ENCODE data around the gene MAST4. TPM values are rescaled to one million over a fixed set of nuclear protein-coding genes. Genes with fewer than 3 reads are reported as not detected.

MAST4 gene
- total and polyA plus RNA-seq, 2 donors from 2014 or later, result 27.3 to 31.4 TPM

GRCh38 chr5:66818304-66818934, 222.2 kb downstream of the MAST4 start:
- Histone ChIP-seq H3K36me3 (ENCODE audit: control insufficient read depth in 2 of 3, insufficient read depth in 3 of 3, low read length in 3 of 3) (no peaks in the 10 kb centered on the region), H3K9me3 (ENCODE audit: control insufficient read depth in 2 of 3, insufficient read depth in 1 of 3, low read length in 3 of 3) (no peaks in the 10 kb centered on the region), H3K4me1 (ENCODE audit: control insufficient read depth in 2 of 3, insufficient read depth in 2 of 3, low read depth in 1 of 3, low read length in 3 of 3) (no peaks in the 10 kb centered on the region), H3K4me3 (ENCODE audit: low read length in 3 of 3) (no peak overlapping the region), H3K27ac (ENCODE audit: low read depth in 2 of 2, low read length in 2 of 2) (no peak overlapping the region), H3K27me3 (ENCODE audit: control insufficient read depth, insufficient read depth, low read length) (no peaks in the 10 kb centered on the region), H3K9ac (ENCODE audit: low read length in 3 of 3) (no peak overlapping the region)
- intact Hi-C loops (cut with DNase I), result no loop called here
- no peak for DNase-seq
- TF ChIP-seq CTCF (IDR thresholded peaks at IDR 0.05; ENCODE audit: borderline replicate concordance, extremely low read depth, insufficient read depth), result no peak
- no peak for FAIRE-seq

- Histone ChIP-seq H3K27me3 (ENCODE audit: control insufficient read depth, insufficient read depth, low read length) (no peaks in the 10 kb centered on the region), H3K4me1 (ENCODE audit: control insufficient read depth in 2 of 3, insufficient read depth in 2 of 3, low read depth in 1 of 3, low read length in 3 of 3) (no peaks in the 10 kb centered on the region), H3K36me3 (ENCODE audit: control insufficient read depth in 2 of 3, insufficient read depth in 3 of 3, low read length in 3 of 3) (no peaks in the 10 kb centered on the region), H3K4me3 (ENCODE audit: low read length in 3 of 3) (no peak overlapping the region), H3K9me3 (ENCODE audit: control insufficient read depth in 2 of 3, insufficient read depth in 1 of 3, low read length in 3 of 3) (no peaks in the 10 kb centered on the region), H3K27ac (ENCODE audit: low read depth in 2 of 2, low read length in 2 of 2) (no peak overlapping the region), H3K9ac (ENCODE audit: low read length in 3 of 3) (no peak overlapping the region)
- DNase-seq (no peak), FAIRE-seq (no peak)
- TF ChIP-seq CTCF (IDR thresholded peaks at IDR 0.05; ENCODE audit: borderline replicate concordance, extremely low read depth, insufficient read depth), result no peak
- intact Hi-C loops (cut with DNase I), result no loop called here
These were observed 222.7 kb downstream of the MAST4 start for GRCh38 chr5:66818935-66819328.

- intact Hi-C loops (cut with DNase I), result no loop called here
- Histone ChIP-seq H3K4me3 (ENCODE audit: low read length in 3 of 3) (no peak overlapping the region), H3K9ac (ENCODE audit: low read length in 3 of 3) (no peak overlapping the region), H3K9me3 (ENCODE audit: control insufficient read depth in 2 of 3, insufficient read depth in 1 of 3, low read length in 3 of 3) (no peaks in the 10 kb centered on the region), H3K27ac (ENCODE audit: low read depth in 2 of 2, low read length in 2 of 2) (no peak overlapping the region), H3K4me1 (ENCODE audit: control insufficient read depth in 2 of 3, insufficient read depth in 2 of 3, low read depth in 1 of 3, low read length in 3 of 3) (no peaks in the 10 kb centered on the region), H3K27me3 (ENCODE audit: control insufficient read depth, insufficient read depth, low read length) (no peaks in the 10 kb centered on the region), H3K36me3 (ENCODE audit: control insufficient read depth in 2 of 3, insufficient read depth in 3 of 3, low read length in 3 of 3) (no peaks in the 10 kb centered on the region)
- no peak for TF ChIP-seq CTCF (IDR thresholded peaks at IDR 0.05; ENCODE audit: borderline replicate concordance, extremely low read depth, insufficient read depth)
- DNase-seq (no peak), FAIRE-seq (no peak)
These were observed 224.5 kb downstream of the MAST4 start for GRCh38 chr5:66820630-66821207.
